Globus pallidus (tissue), 1 donor: ENCODE results near the gene NMNAT2.
"Not testable (repeated sequence)": the region's sequence is repeated elsewhere in the genome, so short reads cannot be mapped to it uniquely, and the experiment has no call there.

ENCODE experiments used
- DNase-seq: peaks from one replicate; pipeline ENCODE4 v3.0.0-alpha.2; 2015; ENCODE audit warnings: low spot score

Gene NMNAT2

DNA sequence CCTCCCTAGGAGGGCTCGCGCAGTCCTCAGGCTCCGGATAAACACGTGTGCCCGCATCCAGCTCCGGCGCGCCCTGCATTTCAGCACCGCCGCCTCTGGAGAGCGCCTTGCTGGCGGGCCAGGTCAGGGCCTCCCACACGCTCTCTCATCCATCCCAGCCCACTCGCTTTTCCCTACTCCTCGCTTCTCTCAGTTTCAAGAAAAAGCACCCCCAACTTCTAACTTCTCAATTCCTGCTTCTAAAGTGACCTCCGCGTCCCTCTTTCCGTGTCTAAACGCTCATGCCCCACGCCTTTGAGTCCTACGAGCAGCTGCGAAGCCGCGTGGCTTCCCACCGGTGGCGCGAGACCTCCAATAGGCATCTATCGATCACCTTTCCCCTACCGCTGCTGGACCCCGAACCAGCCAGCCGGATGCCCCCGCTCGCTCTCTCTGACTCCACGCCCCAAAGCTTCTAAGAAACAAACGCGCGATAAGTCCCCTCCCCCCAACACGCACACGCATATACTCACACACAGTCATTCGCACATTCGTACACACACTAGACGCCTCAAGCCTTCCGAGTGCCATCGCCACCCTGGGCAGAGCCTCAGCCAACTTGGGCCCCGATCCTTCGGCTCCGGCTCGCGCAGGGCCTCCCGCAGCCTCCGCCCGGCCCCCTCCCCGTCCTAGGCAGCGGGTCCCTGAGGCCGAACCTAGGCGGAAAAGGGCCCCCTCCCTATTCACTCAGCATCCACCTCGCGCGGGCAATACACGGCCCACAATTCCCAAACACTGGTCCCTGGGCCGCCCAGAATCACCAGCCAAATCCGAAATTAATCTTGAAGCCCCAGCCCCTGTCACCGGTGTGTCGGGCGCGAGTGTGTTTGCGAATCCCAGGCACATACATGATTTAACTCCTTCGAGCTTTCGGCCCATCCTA, 1.1 kb downstream of the NMNAT2 start:
- peak; percentile 33 for DNase-seq

DNA sequence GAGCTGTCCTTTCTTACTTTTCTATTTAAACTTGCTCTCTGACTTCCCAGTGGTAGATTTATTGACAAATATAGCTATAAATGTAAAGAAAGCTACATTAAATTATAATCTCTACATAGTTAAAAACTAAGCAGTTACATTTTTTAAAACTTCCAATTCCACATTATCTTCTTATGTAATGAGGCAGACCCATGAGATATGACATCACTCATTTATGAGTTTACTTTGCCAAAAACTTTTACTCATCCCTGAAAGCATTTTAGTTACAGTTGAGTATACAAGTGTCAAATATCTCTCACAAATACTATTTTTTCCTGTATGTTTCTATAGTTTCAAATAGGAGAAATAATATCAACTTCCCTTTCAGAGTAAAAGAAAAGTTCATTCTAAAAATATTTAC, 3.8 kb downstream of the NMNAT2 start:
- no peak for DNase-seq

DNA sequence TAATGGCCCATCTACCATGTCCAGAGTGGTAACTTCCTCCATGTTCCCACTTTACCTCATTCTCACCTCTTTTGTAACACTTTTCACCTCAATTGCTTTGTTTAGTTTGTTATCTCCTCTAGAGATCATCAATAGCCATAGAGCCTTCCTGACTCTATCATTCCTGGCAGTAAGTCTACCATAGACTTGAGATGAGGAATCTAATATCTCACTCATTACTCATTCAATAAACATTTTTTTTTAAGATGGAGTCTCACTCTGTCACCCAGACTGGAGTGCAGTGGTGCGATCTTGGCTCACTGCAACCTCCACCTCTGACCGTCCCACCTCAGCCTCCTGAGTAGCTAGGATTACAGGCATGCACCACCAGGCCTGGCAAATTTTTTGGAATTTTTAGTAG, 7.1 kb downstream of the NMNAT2 start:
- no peak for DNase-seq

DNA sequence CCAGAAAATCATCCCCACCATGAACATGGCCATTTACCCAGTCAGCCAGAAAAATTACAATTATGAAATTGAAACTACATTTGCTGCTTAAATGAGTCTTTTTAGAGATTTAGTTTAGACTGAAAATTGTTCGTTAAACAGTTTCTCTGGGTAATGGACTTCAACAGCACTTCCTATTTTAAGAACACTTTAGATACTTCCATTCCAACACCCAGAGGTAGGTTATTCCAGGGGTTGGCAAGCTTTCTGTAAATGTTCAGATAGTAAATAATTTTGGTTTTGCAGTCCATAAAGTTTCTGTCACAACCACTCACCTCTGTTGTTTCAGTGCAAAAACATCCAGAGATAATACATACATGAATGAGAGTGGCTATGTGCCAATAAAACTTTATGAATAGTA, 10.2 kb downstream of the NMNAT2 start:
- DNase-seq: no peak

DNA sequence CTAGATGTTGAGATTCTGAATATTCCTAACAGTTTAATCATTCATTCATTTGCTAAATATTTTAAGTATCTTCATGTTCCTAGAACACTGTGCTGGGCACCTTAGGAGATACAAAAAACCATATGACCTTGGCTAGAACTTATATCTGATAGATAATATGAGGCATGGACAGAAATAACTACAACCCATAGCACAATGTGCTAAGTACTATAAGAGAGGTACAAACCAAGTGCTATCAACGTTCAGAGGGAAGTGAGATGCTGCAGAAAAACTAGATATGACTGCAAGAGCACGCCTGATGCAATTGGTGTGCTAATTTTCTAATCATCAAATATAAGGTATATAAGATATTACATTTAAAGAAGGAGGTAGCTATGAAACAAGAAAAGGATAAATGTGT, 10.7 kb downstream of the NMNAT2 start:
- no peak for DNase-seq

DNA sequence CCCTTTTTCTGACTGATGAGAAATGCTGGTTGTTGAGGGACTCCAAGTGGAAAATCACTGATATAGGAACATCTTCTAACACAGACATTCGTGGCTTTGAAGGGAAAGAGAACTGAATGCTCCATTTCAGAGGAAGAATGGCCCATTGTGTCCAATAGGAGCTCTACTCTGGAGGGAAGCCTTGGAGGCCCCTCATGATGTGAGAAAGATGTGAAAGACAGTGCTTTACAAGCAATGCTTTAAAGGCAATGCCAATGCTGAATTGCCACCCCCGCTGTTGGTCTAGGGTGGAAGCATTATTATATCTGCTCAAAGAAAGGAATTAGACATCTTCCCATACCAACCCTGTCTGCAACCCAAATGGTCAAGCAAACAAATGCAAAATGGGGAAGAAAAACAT, 13.7 kb downstream of the NMNAT2 start:
- peak; percentile 69 for DNase-seq

DNA sequence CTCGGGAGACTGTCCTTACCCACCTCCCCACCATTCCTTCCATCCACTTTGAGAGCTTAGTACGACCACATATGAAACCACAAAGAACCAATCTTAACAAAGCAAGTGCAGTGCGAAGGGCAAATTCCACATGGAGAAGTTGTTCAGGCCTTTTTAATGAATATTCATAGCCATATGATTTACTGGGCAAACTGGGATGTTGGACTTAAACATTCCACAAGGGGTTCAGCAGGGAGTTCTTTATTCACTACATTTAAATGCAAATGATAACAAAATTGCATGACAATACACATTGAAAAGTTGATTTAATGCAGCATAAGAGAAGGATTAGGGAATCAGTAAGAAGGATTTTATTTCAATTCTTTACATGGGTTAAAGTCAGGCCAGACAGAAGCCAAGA, 14.7 kb downstream of the NMNAT2 start:
- DNase-seq: no peak

DNA sequence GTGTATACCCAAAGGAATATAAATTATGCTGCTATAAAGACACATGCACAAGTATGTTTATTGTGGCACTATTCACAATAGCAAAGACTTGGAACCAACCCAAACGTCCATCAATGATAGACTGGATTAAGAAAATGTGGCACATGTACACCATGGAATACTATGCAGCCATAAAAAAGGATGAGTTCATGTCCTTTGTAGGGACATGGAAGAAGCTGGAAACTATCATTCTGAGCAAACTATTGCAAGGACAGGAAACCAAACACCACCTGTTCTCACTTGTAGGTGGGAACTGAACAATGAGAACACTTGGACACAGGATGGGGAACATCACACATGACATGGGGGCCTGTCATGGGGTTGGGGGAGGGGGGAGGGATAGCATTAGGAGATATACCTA, 16.6 kb downstream of the NMNAT2 start:
- DNase-seq: not testable (repeated sequence)

DNA sequence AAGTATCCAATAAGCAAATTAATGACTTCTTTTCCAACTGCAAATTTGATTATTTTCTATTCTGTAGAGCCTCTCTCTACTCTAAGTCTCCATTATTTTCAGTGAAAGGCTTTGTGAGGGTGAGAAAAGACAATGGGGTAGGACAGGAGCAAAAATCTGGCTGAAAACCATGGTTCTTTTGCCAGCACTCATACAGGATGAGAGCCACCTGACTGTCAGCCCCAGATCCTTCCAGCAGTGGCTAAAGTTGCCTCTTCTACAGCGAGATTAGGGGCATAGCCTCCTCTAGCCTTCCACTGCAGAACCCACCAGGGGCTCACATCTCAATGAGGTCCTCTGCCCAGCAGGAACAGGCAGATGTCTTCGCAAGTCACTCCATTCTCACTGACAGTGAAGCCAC, 23.7 kb downstream of the NMNAT2 start:
- DNase-seq: no peak

DNA sequence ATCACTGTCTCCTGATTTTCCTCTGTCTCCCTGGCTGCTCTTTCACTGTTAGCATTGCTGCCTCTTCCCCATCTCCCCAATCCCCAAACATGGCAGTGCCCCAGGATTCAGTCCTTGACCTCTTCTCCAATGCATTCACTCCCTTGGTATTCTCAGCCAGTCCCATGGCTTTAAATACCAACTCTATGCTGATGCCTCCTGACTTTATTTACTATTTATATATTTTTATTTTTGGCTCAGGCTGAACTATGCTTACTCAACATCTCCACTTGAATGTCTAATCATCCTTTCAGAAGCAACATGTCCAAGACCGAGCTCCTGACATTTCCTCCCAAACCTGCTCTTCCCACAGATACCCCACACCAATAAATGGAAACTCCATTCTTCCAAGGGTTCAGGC, 26.3 kb downstream of the NMNAT2 start:
- DNase-seq: no peak

DNA sequence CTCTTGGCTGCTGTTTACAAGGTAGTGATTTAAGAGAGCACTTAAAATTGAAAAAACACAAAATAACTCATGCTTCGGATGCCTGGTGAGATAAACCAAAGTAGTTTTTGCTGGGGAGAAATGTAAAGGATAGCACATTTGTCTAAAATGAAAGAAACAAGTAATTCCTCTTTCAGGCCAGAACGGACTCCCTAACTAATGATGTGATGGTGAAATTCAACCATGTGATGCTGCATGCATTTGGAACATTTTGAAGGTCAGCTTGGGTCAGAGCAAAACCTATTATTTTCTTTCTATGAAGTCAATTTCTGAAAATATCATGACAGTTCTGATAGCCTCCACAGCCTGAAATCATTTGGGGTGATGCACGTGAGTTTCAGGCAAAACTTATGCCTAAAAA, 27.6 kb downstream of the NMNAT2 start:
- DNase-seq: no peak

DNA sequence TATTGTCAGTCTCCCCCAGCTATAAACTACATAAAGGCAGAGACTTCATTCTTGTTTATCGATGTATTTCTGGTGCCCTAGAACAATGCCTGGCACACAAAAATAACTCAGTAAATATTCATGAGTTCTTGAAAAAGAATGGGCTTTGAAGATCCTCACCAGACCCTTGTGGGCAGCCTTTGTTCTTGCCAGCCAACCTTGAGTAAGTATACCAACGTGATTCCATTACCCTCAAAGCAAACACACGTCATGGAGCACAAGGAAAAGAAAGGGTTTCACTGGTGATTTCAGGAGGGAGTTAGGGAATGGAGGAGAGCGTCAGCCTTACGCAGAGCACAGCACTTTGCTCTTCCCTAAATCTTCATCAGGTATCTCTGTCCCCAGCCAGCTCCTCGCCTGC, 29.4 kb downstream of the NMNAT2 start:
- no peak for DNase-seq

DNA sequence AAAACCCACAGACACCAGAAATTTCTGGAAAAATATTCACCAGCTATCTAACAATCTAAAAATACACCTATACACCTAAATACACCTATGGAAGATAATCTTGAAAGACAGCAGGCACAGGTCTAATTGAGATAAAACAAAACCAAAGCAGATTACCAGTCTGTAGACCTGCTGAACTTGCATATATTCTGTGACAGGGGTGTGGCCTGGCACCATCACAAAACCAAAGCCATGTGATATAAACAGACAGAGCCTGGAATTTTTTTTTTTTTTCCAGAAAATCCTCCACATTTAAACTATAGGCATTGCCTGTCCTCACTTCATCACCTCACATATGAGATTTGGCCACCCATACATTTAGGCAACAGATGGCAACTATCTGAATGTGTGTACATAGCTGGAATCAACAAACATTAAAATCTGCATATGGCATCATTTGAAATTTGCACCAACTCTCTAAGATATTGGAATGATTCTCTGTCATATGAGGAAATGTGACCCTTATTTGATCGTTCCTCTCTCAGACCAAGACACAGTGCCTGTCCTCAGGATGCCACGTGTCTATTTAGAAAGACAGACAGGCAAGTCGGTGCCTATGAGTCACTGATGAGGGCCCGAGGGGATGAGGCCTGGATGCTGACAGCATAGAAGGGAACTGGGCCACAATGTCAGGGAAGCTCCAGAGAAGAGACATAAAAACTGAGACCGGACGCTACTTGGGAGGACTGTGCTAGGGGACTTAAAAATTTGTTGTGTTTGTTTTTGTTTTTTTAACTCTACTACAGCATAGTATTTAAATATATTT, 32.6 kb downstream of the NMNAT2 start:
- no peak for DNase-seq

DNA sequence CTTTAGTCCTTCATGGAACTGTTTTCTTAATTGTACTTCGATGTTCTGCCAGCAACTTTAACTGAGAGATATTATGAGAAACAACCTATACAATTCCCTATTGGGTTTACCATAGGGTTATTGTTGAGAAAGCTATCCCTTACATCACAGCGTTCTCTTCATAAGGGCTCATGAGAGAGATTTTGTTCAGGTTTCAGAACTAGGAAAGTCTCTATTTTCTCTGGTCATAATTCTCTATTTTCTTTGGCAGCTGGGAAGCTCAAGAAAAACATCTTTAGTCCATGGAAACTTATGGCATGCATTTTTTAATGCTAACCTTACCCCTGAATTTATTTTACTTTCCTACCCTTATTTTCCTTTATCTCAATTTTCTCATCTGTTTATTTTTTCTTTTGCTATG, 38.2 kb downstream of the NMNAT2 start:
- DNase-seq: no peak

DNA sequence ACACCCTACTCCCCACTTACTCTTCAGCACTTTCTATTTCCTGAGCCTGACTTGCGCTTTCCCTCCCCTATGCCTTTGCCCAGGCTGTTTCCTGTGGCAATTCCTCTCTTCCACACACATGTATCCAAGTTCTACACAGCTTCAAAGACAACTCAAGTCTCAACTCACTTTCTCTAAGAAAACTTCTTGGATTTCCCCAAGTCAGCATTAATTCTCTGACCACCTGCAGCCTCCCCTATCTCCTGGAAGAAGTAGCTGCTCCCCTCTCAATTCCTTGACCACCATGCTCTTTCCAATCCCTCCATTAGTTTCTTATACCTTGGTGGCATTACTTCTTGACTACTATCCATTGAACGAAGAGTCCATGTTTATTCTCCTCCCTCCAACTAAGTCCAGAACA, 42.8 kb downstream of the NMNAT2 start:
- no peak for DNase-seq

DNA sequence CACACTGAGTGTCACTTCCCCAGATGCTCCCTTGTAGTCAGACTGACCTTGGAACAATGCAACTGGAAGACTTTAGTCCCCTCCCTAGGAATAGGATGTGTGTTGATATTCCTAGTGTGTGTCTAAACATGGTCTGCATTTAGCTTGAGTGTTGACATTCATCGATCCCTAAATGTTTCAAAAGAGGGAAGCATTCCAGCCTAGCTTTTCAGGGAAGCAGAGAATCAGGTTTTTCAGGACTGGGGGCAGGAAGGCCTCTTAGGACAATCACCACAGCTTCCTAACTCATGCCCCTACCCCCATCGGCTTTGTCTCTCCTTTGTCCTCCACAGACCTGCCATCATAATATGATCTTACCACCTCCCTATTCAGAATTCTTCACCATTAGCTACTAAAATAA, 43.4 kb downstream of the NMNAT2 start:
- no peak for DNase-seq

DNA sequence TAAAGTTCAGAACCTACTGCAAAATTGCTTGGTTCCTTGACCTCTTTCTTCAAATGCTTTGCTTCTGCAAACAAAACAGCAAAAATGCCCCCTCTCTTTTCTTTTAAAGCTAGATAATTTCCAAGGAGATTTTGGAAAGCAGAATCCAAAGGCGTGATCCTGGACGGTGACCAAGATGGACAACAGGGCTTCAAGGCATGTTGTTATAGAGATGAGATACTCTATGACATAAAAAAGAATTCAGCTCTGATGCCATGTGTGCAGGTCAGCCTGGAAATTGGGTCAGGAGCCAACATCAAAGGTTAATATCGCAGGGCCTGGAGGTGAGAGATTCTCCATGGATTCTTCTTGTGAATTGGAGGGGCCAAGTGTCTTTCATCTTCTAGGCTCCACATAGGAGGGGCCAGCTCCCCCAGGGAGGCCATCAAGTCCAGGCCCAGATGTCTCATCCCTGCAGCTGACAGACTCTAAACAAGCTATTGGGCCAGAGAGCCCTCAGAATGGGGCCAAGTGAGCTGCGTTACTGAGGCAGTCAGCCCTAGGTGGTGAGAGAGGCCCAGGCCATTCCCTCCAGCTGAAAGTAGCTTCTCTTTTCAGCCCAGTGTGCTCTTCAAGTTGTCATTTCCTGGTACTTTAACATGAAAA, 45.5 kb downstream of the NMNAT2 start:
- DNase-seq: no peak

DNA sequence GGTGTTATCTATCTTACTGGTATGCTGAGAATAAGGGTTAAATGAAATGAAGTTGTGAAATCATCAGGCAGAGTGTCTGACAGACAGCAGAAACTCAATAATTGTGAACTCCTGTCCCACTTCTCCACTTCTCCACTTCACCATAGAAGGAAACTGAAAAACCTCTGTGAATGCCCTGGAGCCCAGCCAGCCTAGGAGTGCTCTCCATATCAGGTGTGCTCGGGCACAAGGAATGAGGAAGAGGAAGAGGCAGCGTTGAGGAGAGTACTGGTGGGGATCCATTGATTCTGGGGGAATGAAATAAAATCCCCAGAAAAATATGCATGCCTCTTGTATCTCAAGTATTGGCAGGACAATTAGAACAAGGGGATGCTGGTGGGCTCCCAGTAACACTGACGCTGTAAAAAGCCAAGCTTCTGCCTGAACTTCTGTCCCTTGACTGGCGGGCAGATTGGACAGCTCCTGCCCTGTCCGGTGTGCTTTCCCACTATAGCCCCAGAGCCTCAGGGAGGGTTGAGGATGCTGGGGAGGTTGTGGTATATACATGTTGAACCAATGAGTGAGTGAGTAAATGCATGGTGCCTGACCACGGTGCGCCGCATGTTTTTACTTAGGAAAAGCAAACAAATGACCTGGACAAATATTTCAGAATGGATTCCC, 47.7 kb downstream of the NMNAT2 start:
- DNase-seq: no peak

DNA sequence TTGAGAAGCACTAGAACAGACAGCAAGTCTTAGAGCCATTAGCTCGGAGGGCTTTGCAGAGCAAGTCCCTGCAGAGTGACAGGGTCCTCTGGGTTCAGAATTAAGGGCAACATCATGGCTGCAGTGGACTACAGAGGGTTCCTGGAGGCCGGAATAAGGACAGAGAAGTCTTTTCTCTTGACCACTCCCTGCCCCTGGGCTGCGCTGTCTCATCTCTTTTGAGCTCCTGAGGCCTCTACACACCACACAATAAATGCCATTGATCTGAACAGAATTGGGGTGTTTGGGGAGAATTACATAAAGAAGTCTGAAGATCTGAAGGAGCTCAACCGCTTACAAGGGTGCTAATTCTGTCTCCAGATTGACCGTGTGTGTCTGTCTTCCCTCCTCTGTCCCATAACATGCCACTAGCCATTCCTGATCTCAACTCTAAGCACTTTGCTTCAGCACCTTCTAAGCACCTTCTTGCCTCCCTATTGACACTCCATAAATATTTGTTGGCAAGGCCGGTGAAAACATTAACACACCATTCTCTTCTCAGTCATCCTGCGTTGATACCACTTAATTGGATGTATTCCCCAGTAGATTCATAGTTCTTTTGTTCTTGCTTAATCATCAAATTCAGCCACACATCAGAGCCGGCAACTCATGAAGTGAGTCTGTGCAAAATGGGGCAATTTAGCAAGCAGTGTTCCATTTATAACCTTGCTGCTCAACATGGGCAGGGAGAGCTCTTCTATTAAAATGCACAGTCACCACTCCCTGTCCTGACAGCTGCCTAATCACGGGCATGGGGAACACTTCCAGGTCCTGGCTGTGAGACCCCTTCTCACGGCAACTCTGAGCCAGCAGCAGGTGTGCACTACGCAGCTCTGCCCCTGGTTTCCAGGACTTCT, 49.7 kb downstream of the NMNAT2 start:
- DNase-seq: peak; percentile 11

DNA sequence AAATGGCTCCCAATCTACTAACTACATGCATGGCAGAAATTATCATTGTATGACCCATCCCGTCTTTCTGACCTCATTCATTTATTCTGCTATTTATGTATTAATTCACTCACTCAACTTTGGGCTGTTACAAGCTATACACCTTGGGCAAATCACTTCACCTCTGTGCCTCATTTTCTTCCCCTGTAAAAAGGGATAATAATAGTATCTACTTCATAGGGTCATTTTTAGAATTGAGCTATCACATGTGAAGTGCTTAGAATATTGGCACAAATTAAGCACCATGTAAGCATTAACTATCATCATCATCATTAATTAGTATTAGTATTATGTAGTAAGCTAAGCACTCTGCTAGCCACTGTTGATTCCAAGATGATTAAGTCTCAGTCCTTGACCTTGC, 52.1 kb downstream of the NMNAT2 start:
- no peak for DNase-seq

DNA sequence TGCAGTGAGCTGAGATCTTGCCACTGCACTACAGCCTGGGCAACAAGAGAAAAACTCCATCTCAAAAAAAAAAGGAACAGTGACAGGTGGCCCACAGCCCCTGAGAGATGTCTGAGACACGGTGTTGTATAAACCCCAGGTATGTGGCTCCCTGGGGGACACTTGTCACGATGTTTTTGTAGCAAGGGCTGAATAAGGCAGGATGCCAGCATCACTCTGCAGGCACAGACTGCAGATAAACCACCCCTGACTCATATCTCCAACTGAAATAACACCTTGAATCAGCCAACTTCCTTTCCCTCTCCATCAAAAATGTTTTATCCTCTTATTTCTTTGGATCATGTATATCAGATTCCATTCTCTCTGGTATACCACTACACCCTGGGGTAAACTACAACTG, 52.5 kb downstream of the NMNAT2 start:
- no peak for DNase-seq
